GM23248 (cell line): ENCODE results near the gene RARS2.

Source experiments
- EZH2 ChIP-seq: fragments of 200-600 bp; sonication (generic); IDR thresholded peaks from 2 replicates; pipeline ENCODE4 v1.6.1; 2018; ENCODE audit warnings: antibody characterized with exemption, mild to moderate bottlenecking; ENCODE audit not compliant: insufficient read depth, poor library complexity, severe bottlenecking
- EZH2phosphoT487 ChIP-seq: fragments of 200-600 bp; sonication (generic); IDR thresholded peaks from 2 replicates; pipeline ENCODE4 v1.6.1; 2018; ENCODE audit warnings: antibody characterized with exemption, moderate library complexity, mild to moderate bottlenecking, low read depth; ENCODE audit not compliant: insufficient read depth

DNA sequence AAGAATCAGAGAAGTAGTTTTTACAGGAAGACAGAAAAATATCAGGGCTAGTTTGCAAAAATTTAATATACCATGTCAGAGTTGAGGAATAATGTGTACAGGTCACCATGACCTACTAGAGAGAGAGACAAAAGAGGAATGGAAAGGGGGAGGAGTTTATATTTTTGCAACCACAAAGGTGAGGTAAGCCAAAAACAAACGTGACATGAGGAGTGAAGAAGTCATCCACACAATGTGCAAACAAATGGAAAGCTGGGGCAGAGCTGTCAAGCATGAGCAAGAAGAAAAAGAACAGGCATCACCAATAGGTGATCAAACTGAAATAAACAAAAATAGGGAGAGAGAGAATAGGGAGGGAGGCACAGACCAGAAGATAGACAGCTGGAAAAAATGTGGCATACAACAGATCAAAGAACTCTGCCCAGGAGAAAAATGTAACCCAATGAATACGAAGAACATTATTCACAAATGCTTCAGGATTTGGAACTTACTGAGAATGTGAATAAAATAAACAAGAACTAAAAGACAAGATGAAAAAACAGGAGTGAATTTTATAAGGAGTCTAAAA, 15.5 kb downstream of the RARS2 start:
- TF ChIP-seq EZH2 (no peak), EZH2phosphoT487 (no peak)
